KBM-7 (cell line): ENCODE data around the gene NIPAL3.
"Not testable (repeated sequence)": the region's sequence is repeated elsewhere in the genome, so short reads cannot be mapped to it uniquely, and the experiment has no call there.

ENCODE experiments used
- DNase-seq: peaks from one replicate; pipeline ENCODE4 v3.0.0-alpha.2; 2015
- in situ Hi-C: fragments of 300-500 bp; cut with MboI; formaldehyde crosslinking; loops from 2 replicates; pipeline ENCODE4 v1.14.3; 2020; ENCODE audit warnings: low sequenced_read_pairs, low pct_unique_long_range_greater_than_20kb, mixed read lengths

The NIPAL3 gene

DNA sequence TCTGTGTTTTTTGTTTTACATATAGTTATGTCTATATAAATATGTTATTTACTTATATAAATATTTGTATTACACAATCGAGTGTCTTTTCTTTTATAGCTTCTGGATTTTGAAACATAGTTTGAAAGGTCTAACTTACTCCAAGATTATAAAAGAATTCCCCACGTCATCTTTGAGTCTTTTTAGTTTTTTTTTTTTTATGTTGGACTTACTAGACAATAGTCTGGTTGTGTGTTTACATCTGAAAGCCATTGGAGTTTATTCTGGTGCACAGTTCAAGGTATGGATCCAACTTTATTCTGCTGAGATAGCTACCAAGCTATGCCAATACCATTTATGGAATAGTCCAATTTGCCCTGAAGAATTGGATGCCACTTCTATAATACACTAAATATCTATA is 61.0 kb downstream of the NIPAL3 start:
- no peak for DNase-seq
- in situ Hi-C loops, result no loop called here

DNA sequence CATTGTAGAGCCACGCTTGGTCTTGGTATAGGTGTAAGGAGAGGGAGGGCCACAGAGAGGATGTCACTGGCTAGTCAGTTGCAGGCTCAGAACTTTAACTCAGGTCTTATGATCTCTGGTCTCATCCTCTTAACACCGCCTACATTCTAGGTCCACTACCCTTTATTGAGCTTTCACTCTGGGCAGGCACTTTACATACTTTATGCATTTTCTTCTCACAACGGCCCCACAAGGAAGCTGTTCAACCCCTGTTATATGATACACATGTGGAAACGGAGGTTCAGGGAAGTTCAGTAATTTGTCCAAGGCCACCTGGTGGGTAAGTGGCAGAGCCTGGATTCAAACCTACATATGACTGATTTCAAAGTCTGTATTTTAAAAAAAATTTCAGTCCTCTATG is 61.7 kb downstream of the NIPAL3 start:
- in situ Hi-C loops, result no loop called here
- DNase-seq, result no peak

DNA sequence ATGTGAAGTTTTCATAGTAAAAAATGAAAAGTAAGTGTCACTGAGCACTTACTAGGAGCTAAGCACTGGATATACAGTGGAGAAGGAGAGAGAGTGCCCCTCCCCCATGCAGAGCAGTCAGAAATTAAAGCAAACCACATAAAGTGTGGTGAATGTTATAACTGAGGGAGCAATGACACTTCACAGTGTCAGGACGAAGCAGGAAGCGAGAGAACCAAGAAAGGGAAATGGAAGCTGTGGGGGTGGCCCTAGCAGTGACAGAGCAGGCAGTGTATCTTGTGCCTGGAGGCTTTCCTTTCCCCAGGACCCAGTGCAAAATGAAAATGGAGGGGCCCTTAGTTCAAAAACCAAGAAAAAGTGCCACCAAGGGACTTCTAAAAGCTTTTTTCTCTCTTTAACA is 65.5 kb downstream of the NIPAL3 start:
- in situ Hi-C loops, result no loop called here
- DNase-seq, result peak; percentile 88

DNA sequence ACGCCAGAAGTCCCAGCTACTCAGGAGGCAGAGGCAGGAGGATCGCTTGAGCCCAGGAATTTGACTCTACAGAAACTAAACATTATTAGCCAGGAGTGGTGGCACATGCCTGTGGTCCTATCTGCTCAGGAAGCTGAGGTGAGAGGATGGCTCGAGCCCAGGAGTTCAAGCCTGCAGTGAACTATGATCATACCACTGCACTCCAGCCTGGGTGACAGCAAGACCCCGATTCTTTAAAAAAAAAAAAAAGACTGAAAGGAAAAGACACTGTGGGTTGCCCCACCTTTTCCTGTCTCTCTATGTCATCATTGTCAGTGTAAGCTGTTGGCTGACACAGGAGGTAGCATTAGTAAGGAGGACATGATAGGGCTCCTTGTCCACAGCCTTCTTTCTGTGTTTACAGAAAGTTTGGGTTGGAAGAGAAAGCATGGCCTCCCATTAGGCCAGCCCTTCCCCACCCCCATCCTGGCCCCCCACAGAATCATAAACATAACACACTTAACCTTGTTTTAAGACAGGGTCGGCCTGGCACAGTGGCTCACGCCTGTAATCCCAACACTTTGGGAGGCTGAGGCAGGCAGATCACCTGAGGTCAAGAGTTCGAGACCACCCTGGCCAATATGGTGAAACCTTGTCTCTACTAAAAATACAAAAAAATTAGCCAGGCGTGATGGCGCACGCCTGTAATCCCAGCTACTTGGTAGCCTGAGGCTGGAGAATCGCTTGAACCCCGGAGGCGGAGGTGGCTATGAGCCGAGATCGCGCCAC is 66.4 kb downstream of the NIPAL3 start:
- in situ Hi-C loops, result no loop called here
- peak; percentile 37 for DNase-seq

DNA sequence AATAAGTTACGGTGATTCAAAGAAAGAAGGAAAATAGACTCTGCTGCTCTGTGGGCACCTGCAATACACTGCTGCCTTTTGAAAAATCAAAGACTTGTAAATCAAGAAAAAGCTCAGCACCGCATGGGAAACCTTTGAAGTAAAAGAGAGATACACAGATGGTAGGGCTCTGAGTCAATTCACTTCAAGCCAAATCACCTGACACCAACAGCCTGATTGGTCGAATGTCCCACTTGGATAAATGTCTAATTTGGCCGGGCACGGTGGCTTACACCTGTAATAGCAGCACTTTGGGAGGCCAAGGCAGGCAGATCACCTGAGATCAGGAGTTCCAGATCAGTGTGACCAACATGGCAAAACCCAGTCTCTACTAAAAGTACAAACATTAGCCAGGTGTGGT is 67.8 kb downstream of the NIPAL3 start:
- in situ Hi-C loops, result no loop called here

DNA sequence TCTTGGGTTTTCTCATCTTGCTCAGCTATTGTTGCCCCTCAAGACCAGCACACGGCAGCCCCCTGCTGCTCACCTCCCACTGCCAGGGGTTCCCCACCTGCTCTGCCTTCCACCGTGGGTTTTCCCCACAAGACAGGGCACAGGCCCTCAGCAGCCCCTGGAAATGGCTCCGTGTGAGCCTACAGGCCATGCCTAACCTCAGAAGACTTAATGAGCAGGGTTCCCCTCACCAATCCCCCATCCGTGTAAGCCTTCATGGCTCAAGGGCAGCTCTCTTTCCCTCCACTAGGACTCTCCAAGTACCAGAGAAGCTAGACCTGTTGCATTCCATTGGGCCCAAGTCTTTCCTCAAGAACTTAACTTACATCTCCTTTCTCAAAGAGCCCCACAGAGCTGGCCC is 68.6 kb downstream of the NIPAL3 start:
- in situ Hi-C loops, result no loop called here
- DNase-seq, result no peak

More for the DNA sequence above, 67.8 kb downstream of the NIPAL3 start:
- DNase-seq, result no peak

DNA sequence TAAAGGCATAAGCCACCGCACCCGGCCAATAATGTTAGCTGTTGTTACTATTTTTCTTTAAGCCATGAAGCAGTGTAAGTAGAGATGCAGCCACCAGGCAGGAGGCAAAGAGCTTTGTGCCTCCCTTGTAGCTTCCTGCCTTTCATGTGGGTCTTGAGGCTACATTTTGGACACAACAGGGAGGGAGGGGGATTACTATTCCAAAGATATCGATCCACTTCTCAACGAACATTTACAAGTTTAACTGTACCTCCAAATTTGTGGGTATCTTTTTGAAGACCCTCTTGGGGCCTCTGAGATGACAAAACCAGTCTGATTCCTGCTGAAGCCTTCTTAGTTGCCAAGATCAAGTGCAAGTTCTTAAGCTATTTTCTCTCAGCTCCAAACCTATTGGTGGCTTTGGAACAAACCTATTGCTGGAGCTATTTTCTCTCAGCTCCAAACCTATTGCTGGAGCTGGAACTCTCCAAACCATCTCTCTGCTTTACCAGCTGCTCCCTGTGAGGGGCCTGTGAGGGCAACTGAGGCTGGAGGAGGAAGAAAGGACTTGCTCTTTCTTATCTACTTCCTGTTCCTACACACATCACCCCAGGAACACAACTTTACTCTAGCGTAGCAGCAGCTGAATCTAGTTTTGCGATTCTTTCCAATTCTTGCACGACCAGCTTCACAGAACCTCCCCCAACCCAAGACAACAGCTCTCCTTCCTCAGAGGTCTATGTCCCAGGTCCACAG is 70.9 kb downstream of the NIPAL3 start:
- peak; percentile 39 for DNase-seq
- in situ Hi-C loops, result no loop called here

DNA sequence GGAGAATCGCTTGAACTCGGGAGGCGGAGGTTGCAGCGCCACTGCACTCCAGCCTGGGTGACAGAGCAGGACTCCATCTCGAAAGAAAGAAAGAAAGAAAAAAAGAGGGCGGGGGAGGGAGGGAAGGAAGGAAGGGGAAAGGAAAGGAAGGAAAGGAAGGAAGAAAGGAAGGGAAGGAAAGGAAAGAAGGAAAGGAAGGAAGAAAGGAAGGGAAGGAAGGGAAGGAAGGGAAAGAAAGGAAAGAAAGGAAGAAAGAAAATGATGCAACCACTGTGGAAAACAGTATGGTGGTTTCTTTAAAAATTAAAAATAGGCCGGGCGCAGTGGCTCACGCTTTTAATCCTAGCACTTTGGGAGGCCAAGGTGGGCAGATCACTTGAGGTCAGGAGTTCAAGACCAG is 71.9 kb downstream of the NIPAL3 start:
- in situ Hi-C loops, result no loop called here
- no peak for DNase-seq

DNA sequence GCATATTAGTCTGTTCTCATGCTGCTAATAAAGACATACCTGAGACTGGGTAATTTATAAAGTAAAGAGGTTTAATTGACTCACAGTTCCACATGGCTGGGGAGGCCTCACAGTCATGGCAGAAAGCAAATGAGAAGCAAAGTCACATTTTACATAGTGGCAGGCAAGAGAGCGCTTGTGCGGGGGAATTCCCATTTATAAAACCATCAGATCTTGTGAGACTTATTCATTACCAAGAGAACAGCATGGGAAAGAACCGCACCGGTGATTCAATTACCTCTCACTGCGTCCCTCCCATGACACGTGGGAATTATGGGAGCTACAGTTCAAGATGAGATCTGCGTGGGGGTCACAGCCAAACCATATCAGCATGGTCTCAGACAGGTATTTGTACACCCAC is 72.6 kb downstream of the NIPAL3 start:
- DNase-seq, in situ Hi-C loops: not testable (repeated sequence)

DNA sequence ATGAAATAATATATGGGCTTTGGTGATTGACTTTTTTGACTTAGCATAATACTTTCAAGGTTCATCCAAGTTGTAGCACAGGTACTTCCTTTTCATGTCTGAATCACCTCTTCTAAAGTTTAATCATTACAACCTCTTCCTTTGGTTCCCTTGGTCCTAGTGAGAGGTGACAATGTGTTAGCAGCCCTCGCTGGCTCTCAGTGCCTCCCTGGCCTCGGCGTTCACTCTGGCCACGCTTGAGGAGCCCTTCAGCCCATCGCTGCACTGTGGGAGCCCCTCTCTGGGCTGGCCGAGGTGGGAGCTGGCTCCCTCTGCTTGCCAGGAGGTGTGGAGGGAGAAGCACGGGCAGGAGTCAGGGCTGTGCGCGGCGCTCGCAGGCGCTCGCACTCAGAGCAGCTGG is 74.1 kb downstream of the NIPAL3 start:
- in situ Hi-C loops, result no loop called here
- no peak for DNase-seq

DNA sequence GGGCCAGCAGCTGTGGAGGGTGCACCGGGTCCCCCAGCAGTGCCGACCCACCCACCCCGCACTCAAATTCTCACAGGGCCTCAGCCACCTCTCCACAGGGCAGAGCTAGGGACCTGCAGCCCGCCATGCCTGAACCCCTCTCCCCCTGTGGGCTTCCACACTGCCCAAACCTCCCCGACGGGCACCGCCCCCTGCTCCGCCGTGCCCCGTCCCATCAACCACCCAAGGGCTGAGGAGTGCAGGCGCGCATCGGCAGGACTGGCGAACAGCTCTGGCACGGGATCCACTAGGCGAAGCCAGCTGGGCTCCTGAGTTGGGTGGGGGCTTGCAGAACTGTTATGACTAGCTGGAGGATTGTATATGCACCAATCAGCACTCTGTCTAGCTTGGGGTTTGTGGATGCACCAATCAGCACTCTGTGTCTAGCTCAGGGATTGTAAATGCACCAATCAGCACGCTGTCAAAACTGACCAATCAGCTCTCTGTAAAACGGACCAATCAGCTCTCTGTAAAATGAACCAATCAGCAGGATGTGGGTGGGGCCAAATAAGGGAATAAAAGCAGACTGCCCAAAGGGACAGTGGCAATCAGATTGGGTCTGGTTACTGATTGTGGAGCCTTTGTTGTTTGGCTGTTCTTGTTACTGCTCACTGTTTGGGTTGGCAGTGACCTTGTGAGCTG is 74.6 kb downstream of the NIPAL3 start:
- in situ Hi-C loops, result no loop called here
- DNase-seq, result no peak

DNA sequence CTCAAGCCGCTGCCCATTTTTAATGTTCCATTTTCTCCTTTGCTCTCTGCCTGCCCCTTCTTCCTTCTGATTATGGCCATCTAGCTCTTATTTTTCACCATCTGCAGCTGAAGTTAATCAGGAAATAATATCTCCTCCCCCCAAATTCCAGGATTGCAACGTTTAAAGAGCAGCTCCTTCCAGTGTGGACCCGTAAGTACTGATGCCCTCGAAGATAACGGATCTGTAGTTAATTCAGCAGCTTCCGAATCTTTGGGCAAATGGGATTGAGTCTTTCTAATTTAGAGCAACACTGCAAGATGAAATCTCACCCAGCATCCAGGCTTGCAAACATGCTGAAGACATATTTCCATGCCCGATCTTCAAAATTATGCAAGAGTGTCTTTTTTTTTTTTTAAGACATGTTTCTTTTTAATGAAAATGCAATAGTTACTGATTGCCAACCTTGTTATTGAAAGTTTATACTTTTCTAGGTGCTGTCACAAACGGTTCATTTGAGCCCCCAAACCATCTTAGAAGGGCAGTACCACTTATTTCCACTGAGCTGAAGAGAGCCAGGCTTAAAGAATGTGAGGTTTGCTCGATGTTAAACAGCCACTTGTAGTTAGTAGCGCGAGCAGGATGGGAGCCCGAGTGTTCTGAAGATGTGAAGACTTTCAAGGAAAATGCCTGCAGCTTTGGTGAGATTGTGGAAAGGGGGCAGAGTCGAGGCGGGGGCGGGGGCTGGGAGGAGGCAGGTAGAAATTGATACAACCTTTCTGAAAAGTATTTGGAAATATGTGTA is 76.2 kb downstream of the NIPAL3 start:
- in situ Hi-C loops, result no loop called here
- no peak for DNase-seq

DNA sequence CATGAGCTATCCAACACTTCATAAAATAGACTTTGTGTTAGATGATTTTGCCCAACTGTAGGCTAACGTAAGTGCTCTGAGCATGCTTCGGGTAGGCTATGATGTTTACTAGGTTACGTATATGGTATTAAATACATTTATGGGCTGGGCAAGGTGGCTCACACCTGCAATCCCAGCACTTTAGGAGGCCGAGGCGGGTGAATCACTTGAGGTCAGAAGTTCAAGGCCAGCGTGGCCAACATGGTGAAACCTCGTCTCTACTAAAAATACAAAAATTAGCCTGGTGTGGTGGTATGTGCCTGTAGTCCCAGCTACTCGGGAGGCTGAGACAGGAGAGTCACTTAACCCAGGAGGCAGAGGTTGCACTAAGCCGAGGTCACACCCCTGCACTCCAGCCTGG is 77.3 kb downstream of the NIPAL3 start:
- in situ Hi-C loops, DNase-seq: not testable (repeated sequence)

DNA sequence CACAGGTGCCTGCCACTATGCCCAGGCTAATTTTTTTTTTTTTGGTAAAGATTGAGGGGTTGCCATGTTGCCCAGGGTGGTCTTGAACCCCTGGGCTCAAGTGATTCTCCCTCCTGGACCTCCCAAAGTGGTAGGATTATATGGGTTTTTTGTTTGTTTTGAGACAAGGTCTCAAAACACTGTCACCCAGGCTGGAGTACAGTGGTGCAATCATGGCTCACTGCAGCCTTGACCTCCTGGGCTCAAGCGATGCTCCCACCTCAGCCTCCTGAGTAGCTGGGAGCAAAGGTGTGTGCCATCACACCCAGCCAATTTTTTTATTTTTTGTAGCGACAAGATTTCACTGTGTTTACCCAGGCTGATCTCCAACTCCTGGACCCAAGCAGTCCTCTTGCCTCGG is 78.2 kb downstream of the NIPAL3 start:
- DNase-seq, result no peak
- in situ Hi-C loops, result no loop called here

DNA sequence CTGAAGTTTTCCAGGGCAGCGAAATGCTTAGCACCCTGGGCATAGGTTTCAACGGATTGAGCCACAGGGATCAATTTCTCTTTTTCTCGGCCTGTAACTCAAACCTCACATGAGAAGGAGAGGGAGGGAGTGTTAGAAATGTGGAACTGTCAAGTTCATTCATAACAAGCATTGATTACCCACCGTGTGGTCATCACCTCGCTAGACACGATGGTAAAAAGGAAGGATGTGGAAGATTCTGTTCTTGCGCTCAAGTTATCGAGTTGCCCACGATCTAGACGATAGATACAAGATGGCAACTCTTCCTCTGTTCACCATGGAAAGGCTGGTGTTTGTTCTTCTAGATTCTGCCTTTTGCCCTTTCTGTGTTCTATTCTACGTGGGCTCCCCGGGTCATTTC is 83.0 kb downstream of the NIPAL3 start:
- peak; percentile 38 for DNase-seq
- in situ Hi-C loops, result no loop called here

DNA sequence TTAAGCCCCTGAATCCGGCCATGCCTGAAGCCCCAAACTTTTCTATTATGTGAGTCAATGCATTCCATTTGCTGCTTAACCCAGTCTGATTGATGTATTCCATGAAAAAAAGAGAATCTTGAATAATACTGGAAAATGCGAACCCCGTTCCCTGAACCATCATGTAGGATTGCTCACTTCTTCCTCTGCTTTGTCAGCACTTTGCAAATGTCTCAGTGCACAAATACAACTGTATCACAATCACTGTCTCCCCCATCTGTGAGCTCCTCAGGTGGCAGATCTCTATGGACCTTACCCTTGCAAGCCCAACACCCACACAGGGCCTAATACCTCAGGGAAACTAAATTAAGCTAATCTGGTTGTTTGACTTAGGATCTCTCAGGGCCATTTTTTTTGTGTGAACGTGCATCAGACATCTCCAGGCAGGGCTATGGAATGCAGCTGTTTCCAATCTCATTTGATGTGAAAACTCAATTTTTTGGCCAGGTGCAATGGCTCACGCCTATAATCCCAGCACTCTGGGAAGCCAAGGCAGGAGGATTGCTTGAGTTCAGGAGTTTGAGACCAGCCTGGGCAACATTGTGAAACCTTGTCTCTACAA is 84.9 kb downstream of the NIPAL3 start:
- no peak for DNase-seq
- in situ Hi-C loops, result no loop called here

DNA sequence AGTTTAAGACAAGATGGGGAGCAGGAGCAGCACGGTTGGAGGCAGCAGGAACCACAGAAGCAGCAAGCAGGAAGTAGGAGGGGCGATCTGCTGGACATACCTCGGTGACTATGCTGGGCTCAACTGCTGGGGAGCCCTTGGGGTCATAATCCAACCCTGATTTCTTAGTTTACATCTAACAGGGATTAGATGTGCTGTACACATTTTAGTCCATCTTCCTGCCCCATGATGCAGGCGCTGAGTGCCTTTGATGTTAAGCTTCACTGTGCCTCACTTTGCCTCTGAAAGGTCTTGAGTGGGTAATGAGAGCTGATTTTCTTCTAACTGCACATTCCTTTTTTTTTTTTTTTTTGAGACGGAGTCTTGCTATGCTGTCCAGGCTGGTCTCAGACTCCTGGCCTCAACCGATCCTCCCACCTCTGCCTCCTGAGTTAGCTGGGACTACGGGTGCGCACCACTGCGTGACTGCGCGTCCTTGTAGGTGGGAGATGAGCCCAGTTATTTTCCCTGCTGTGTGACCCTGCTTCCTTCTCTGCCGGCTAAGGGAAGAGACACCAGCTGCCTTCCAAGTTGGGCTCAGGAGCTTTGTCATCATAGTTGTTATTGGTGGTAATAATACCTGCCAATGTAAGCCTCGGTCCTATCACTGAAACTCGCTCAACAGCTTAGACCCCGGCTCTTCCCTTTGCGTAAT is 85.9 kb downstream of the NIPAL3 start:
- in situ Hi-C loops, result no loop called here
- DNase-seq, result peak; percentile 71

DNA sequence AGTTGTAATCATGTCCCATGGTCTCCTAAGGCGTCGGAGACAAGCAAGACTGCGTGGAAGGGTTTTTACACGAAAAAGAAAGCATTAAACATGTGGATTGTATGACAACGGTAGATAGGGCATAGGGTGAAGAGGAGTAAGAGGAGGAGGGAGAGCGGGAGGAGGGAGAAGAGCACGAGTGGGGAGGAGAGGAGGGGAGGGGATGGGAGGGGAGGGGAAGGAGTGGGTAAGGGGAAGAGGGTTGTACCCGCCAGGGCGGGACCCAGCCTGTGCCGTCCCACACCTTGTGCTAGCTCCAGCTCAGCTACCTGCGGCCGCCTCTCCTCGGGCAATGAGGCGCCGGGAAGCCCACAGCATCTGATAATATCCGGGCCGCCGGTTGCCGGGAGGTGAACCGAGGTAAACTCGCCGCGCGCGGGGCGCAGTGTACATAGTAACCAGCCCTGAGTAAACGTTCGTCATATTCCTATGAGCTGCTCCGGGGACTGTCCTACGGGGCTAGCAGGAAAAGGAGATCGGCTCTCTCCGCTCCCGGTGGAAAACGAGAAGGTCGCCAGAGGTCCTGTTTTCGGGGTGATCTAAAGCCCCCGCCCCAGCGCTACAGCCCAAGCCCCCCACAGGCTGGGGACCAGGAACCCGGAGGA is 86.6 kb downstream of the NIPAL3 start:
- DNase-seq, result peak; percentile 71
- in situ Hi-C loops, result no loop called here
